IMR-90 (cell line): ENCODE data around the gene GPBAR1. TPM values are rescaled to one million over a fixed set of nuclear protein-coding genes. Genes with fewer than 3 reads are reported as not detected.

Source experiments
- CTCF ChIP-seq: conservative IDR thresholded peaks from 2 replicates; pipeline ENCODE4 v1.5.1; 2012; ENCODE audit warnings: mild to moderate bottlenecking, low read depth, low read length, improper control_type of control experiment
- MAZ ChIP-seq: IDR thresholded peaks from 2 replicates; pipeline ENCODE4 v1.6.1; 2012; ENCODE audit warnings: low read depth, mild to moderate bottlenecking, low read length, improper control_type of control experiment, moderate library complexity, borderline replicate concordance
- NFE2L2 ChIP-seq: fragments of 150-350 bp; IDR thresholded peaks from 2 replicates; pipeline ENCODE4 v1.6.1; 2016; ENCODE audit warnings: low read depth, mild to moderate bottlenecking, low read length
- POLR2A ChIP-seq: IDR thresholded peaks from 2 replicates; pipeline ENCODE4 v1.6.1; 2012; ENCODE audit warnings: mild to moderate bottlenecking, low read depth, low read length
- polyA plus RNA-seq, 3 experiments: library from polyadenylated mRNA; depleted of rRNA; stranded (reverse); fragments of >200 nt; gene quantifications; 2 replicates each; pipeline ENCODE4 v1.2.3, GENCODE V29; 2012; ENCODE audit warnings: low replicate concordance in 1 of 3
- total RNA-seq: library from RNA; depleted of rRNA; stranded (reverse); fragments of >200 nt; gene quantifications from 2 replicates; pipeline ENCODE4 v1.2.3, GENCODE V29; 2012

Gene GPBAR1
- total and polyA plus RNA-seq, 2 of the 4 experiments (the other 2 are of a cell fraction), result under 0.01 to 0.21 TPM

GRCh38 chr2:218216674-218217359 is 44.0 kb upstream of the GPBAR1 start, which contains the start of gene ARPC2 (continued):
- no peak for TF ChIP-seq CTCF
- TF ChIP-seq MAZ, result peak; percentile 71; the same call in 1 of the 2 replicates
- 0 out of 2 replicates have a peak, but pooled peaks have one; percentile 2 for TF ChIP-seq NFE2L2
- TF ChIP-seq POLR2A, result peak; percentile 89
